ENCODE data around the gene CDS1. TPM values are rescaled to one million over a fixed set of nuclear protein-coding genes. Genes with fewer than 3 reads are reported as not detected.
"Not testable (repeated sequence)": the region's sequence is repeated elsewhere in the genome, so short reads cannot be mapped to it uniquely, and the experiment has no call there.

The CDS1 gene
- total RNA-seq, 2 experiments from 2014 or later = 0.33 to 0.53 TPM

- H3K4me1 Mint-ChIP-seq; POLR2A ChIA-PET; H3K9me3 Mint-ChIP-seq; CTCF ChIA-PET; H3K27me3 Mint-ChIP-seq; H3K4me3 Mint-ChIP-seq; H3K27ac Mint-ChIP-seq; H3K36me3 Mint-ChIP-seq (ENCODE audit: low read depth); DNase-seq: not testable (repeated sequence)
Measured at GRCh38 chr4:84664767-84665166, 81.8 kb downstream of the CDS1 start.

DNA sequence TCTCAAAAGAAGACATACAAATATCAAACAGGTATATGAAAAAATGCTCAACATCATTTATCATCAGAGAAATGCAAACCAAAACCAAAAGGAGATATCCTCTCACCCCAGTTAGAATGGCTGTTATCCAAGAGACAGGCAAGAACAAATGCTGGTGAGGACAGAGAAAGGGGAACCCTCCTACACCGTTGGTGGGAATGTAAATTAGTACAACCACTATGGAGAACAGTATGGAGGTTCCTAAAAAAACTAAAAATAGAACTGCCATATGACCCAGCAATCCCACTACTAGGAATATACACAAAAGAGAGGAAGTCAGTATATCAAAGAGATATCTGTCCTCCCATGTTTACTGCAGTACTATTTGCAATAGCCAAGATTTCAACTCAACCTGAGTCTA is 83.5 kb downstream of the CDS1 start:
- H3K4me3 Mint-ChIP-seq = no peak overlapping the region
- ChIA-PET CTCF (no interaction called here), POLR2A (no interaction called here)
- no peaks in the 10 kb centered on the region for H3K9me3 Mint-ChIP-seq
- peaks cover 5% of the 10 kb centered on the region for H3K27me3 Mint-ChIP-seq
- H3K27ac Mint-ChIP-seq = no peak overlapping the region
- no peaks in the 10 kb centered on the region for H3K4me1 Mint-ChIP-seq
- DNase-seq = no peak
- no peaks in the 10 kb centered on the region for H3K36me3 Mint-ChIP-seq (ENCODE audit: low read depth)

- no peaks in the 10 kb centered on the region for H3K9me3 Mint-ChIP-seq
- no peaks in the 10 kb centered on the region for H3K4me1 Mint-ChIP-seq
- CTCF ChIA-PET = no interaction called here
Measured at GRCh38 chr4:84669201-84669600, 86.3 kb downstream of the CDS1 start.

DNA sequence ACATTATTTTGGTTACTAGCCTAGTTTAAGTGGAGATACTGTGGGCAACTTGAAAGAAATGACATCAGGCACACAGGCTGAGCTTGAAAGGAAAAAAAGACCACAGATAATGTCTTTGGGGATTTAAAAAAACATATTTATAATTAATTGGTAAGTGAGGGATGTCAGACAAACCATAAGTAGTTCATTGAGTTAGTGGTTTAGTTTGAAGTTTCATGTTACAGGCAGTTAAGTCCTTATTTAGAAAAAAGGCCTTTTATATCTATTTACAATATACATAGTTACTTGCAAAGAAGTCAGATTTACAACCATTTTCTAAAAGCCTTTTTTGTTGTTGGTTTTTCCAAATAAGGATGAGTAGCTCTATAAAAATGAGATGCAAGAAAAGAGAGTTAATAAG is 89.2 kb downstream of the CDS1 start:
- Mint-ChIP-seq H3K27me3 (peaks cover 2% of the 10 kb centered on the region), H3K4me3 (no peak overlapping the region), H3K36me3 (ENCODE audit: low read depth) (no peaks in the 10 kb centered on the region), H3K27ac (no peak overlapping the region), H3K4me1 (no peaks in the 10 kb centered on the region), H3K9me3 (no peaks in the 10 kb centered on the region)
- DNase-seq = no peak
- POLR2A ChIA-PET = no interaction called here
- CTCF ChIA-PET = no interaction called here

More at GRCh38 chr4:84669201-84669600, 86.3 kb downstream of the CDS1 start:
- no peak for DNase-seq
- peaks cover 5% of the 10 kb centered on the region for H3K27me3 Mint-ChIP-seq
- POLR2A ChIA-PET = no interaction called here
- H3K36me3 Mint-ChIP-seq (ENCODE audit: low read depth) = no peaks in the 10 kb centered on the region
- no peak overlapping the region for H3K27ac Mint-ChIP-seq
- H3K4me3 Mint-ChIP-seq = no peak overlapping the region

DNA sequence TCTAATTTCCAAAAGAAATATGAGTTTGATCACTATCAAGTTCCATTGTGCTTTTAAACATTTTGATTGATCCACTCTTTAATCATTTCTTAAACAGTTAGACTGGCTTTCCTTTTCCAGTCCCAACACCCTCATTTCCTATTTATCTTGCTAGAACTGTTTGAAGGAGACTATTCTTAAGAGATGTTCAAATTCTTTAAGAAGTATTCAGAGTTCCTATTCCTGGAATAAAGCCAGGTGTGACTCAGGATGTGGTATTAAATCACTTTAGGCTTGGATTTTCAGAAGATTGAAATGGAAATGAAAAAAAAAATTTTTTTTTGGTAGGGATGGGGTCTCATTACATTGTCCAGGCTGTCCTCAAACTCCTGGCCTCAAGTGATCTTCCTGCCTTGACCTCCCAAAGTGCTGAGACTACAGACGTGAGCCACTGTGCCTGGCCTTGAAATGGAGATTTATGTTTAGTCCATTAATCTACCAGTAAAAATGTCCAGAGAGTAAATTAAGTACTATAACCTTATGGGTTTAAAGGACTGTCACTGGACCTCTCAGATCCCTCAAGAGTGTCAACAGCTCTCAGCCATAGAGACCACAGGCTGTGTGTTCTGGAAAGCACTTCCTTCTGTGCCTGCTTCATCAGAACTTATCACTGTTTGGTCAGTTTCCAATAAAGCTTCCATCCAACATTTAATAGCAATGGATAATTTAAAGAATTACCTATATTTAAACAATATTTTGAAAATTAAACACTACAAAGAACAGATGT is 90.7 kb downstream of the CDS1 start:
- ChIA-PET POLR2A (no interaction called here), CTCF (no interaction called here)
- Mint-ChIP-seq H3K9me3 (no peaks in the 10 kb centered on the region), H3K4me1 (no peaks in the 10 kb centered on the region), H3K36me3 (ENCODE audit: low read depth) (no peaks in the 10 kb centered on the region), H3K27ac (no peak overlapping the region), H3K27me3 (no peaks in the 10 kb centered on the region), H3K4me3 (no peak overlapping the region)
- no peak for DNase-seq

- H3K27me3 Mint-ChIP-seq = no peaks in the 10 kb centered on the region
- H3K4me3 Mint-ChIP-seq = no peak overlapping the region
- H3K4me1 Mint-ChIP-seq = peaks cover 13% of the 10 kb centered on the region
- POLR2A ChIA-PET = no interaction called here
- H3K36me3 Mint-ChIP-seq (ENCODE audit: low read depth) = no peaks in the 10 kb centered on the region
- CTCF ChIA-PET = no interaction called here
- no peak overlapping the region for H3K27ac Mint-ChIP-seq
- DNase-seq = no peak
- no peaks in the 10 kb centered on the region for H3K9me3 Mint-ChIP-seq
Measured at GRCh38 chr4:84677093-84677492, 94.2 kb downstream of the CDS1 start.

DNA sequence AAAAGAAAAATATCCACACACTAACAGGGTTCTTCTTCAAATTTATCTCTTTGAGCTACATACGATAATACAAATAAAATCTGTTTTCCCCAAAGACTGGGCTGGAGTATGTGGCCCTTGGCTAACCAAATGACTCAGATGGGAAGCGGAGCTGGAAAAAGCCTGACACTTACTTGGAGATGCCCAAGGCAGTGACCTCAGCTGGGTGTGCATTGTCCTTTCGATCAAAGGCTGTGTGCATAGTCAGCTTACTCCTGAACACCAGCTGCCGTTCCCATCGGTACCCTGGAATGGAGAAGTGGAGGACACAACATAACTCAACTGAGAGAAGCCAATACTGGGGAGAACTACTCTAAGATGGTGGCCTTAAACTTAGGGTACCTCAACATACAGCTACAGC is 95.1 kb downstream of the CDS1 start:
- POLR2A ChIA-PET = interaction anchor here (0.6 kb wide), 1 partner anchor 89 kb away, joined by 3 read pairs; no protein-coding TSS in a partner anchor
- no peaks in the 10 kb centered on the region for H3K27me3 Mint-ChIP-seq
- H3K4me3 Mint-ChIP-seq = no peak overlapping the region
- CTCF ChIA-PET = no interaction called here
- H3K9me3 Mint-ChIP-seq = no peaks in the 10 kb centered on the region
- H3K36me3 Mint-ChIP-seq (ENCODE audit: low read depth) = no peaks in the 10 kb centered on the region
- H3K4me1 Mint-ChIP-seq = peaks cover 13% of the 10 kb centered on the region
- H3K27ac Mint-ChIP-seq = no peak overlapping the region
- DNase-seq = no peak

DNA sequence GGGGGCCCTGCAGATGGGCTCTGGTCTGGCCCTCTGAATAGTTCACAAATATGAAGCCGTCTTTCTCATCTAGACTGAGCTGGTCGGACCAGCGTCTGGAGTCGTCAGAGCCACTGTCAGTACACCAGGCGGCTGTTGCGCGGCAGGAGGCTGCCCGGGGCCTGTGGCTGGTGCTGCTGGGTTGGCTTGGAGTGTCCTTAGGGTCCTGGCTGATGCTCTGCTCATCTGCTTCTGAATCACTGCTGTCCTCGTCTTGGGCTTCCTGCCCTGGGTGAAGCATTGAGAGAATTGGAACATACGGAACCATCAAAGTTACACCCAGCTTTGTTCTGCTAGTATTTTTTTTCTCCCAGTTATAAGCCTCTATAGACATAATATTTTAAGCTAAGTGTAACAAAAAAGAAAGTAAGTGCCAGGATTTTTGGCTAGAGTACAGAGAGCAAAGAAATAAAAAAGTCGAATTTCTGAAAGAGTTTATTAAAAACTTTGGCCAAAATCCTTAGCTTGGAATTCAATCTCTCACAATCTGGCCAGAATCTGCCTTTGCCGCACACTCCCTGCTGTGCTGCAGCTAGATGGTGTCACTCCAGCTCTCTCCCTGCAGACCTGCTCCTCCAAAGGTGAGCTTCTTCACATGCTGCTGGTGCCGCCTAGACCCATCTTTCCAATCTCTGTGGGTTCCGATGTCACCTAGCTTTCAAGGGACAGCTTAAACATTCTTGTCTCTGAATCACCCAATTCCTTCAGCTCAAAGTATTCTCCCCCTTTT is 96.2 kb downstream of the CDS1 start:
- Mint-ChIP-seq H3K27ac (no peak overlapping the region), H3K27me3 (no peaks in the 10 kb centered on the region), H3K4me3 (no peak overlapping the region), H3K4me1 (peaks cover 22% of the 10 kb centered on the region), H3K36me3 (ENCODE audit: low read depth) (no peaks in the 10 kb centered on the region), H3K9me3 (no peaks in the 10 kb centered on the region)
- ChIA-PET POLR2A (no interaction called here), CTCF (no interaction called here)
- no peak for DNase-seq

GRCh38 chr4:84680956-84681355 is 98.0 kb downstream of the CDS1 start:
- POLR2A ChIA-PET = no interaction called here
- Mint-ChIP-seq H3K4me1 (peaks cover 29% of the 10 kb centered on the region), H3K27ac (no peak overlapping the region), H3K9me3 (no peaks in the 10 kb centered on the region), H3K36me3 (ENCODE audit: low read depth) (no peaks in the 10 kb centered on the region), H3K4me3 (no peak overlapping the region), H3K27me3 (no peaks in the 10 kb centered on the region)
- CTCF ChIA-PET = interaction anchor here (0.5 kb wide), 1 partner anchor 1198 kb away, joined by 3 read pairs; no protein-coding TSS in a partner anchor
- no peak for DNase-seq

DNA sequence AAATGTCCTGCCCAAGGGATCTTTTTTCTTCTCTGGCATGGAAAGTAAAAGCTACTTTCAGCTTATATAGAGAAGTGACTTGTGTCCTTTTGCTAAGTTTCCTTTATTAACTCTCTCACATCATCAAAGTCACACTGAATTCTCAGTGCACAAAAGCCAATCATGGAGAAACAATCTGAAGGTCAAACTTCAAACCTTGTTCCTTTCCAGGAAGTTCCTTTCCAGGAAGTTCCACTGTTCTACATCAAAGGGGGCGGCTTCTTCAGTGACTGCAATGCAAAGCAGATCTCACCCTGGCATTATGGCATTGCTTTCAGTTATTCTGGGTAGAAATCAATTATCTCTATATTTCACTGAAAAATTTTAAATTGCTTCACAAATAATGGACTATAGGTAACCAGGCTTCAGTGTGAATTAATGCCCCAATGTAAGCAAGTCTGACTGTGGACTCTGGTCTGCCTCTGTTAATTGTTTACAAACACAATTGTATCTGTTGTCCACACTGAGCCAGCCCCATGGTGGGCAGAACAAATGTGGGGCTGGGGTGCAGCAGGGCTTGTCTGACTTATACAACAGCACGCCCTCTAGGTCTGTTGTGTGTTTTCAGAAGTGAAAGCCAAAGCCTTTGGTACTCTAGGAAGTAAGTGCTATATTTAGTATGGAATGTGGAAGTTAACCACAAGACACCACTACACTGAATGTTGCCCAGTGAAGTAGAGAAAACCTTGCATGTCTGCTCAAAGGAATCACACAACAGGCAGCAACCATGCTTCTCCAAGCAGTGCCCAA is 98.8 kb downstream of the CDS1 start:
- Mint-ChIP-seq H3K36me3 (ENCODE audit: low read depth) (no peaks in the 10 kb centered on the region), H3K27ac (no peak overlapping the region), H3K9me3 (no peaks in the 10 kb centered on the region), H3K4me3 (no peak overlapping the region), H3K4me1 (peaks cover 29% of the 10 kb centered on the region), H3K27me3 (no peaks in the 10 kb centered on the region)
- CTCF ChIA-PET = interaction anchor here (0.5 kb wide), 1 partner anchor 1199 kb away, joined by 3 read pairs; no protein-coding TSS in a partner anchor
- no peak for DNase-seq
- POLR2A ChIA-PET = no interaction called here

GRCh38 chr4:84682661-84683060 is 99.7 kb downstream of the CDS1 start:
- peaks cover 29% of the 10 kb centered on the region for H3K4me1 Mint-ChIP-seq
- CTCF ChIA-PET; H3K27ac Mint-ChIP-seq; H3K36me3 Mint-ChIP-seq (ENCODE audit: low read depth); H3K9me3 Mint-ChIP-seq; POLR2A ChIA-PET; H3K27me3 Mint-ChIP-seq; DNase-seq; H3K4me3 Mint-ChIP-seq: not testable (repeated sequence)

GRCh38 chr4:84683064-84683850 is 100.3 kb downstream of the CDS1 start:
- ChIA-PET POLR2A (no interaction called here), CTCF (no interaction called here)
- peaks cover 29% of the 10 kb centered on the region for H3K4me1 Mint-ChIP-seq
- H3K9me3 Mint-ChIP-seq = no peaks in the 10 kb centered on the region
- H3K4me3 Mint-ChIP-seq = no peak overlapping the region
- no peak overlapping the region for H3K27ac Mint-ChIP-seq
- no peak for DNase-seq
- H3K27me3 Mint-ChIP-seq = no peaks in the 10 kb centered on the region
- H3K36me3 Mint-ChIP-seq (ENCODE audit: low read depth) = no peaks in the 10 kb centered on the region

DNA sequence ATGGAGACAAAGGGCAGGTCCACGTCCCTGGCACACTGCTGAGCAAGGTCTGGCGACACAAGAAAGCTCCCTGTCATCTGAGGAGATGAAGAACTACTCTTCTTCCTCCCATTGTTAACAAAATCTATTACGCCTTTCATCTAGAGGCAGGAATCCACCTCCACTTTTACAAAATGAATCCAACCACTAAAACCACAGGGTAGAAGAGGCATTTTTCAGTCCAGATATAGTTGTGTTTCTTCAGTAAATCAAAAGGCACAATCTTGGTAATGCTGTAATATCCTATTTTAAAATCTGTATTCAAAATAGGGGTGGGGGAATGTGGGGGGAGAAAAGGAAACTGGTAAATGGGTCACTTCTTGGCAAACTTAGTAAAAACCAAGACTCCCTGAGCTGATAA is 101.4 kb downstream of the CDS1 start:
- ChIA-PET POLR2A (no interaction called here), CTCF (no interaction called here)
- no peak overlapping the region for H3K4me3 Mint-ChIP-seq
- H3K27ac Mint-ChIP-seq = no peak overlapping the region
- no peaks in the 10 kb centered on the region for H3K27me3 Mint-ChIP-seq
- no peak for DNase-seq
- H3K4me1 Mint-ChIP-seq = peaks cover 29% of the 10 kb centered on the region
- no peaks in the 10 kb centered on the region for H3K9me3 Mint-ChIP-seq
- no peaks in the 10 kb centered on the region for H3K36me3 Mint-ChIP-seq (ENCODE audit: low read depth)

All from activated CD4-positive, alpha-beta memory T cell treated with anti-CD3 and anti-CD28 coated beads, Interleukin-2, amount 10 ng/mL, durations not matched to agents 7 days and 5 days (primary cell).